ENCODE measurements around the gene TGFB1. TPM values are rescaled to one million over a fixed set of nuclear protein-coding genes. Genes with fewer than 3 reads are reported as not detected.

TGFB1 gene
- total and polyA plus RNA-seq, 7 donors = 2.8 to 10.8 (median 9.5) TPM

DNA sequence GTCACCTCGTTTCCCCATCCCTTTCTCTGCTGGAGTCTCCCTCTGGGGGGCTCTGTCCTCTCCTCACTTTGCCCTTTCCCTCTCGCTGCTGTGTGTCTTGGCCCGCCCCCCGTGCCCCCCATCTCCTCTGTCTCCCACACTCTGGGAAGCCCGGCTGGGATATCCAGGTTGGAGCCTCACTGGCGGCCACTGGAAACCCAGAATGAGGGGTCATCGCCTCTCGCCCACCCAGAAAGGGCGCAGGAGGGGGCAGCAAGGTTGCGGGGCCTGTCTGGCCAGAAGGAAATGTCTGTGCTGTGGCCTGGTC lies 28.1 kb downstream of the TGFB1 start:
- Histone ChIP-seq H3K4me1 (peaks cover 59% of the 10 kb centered on the region), H3K36me3 (ENCODE audit: insufficient read depth in 1 of 2, low read depth in 1 of 2) (peaks cover 0 to 18% of the 10 kb centered on the region in 2 donors), H3K9me3 (no peaks in the 10 kb centered on the region), H3K27ac (peak overlapping the region; percentile 72), H3K4me3 (peak overlapping the region; percentile 53), H3K27me3 (ENCODE audit: insufficient read depth in 3 of 3, low read length in 2 of 3) (no peaks in the 10 kb centered on the region)
- TF ChIP-seq, protein P1, sequence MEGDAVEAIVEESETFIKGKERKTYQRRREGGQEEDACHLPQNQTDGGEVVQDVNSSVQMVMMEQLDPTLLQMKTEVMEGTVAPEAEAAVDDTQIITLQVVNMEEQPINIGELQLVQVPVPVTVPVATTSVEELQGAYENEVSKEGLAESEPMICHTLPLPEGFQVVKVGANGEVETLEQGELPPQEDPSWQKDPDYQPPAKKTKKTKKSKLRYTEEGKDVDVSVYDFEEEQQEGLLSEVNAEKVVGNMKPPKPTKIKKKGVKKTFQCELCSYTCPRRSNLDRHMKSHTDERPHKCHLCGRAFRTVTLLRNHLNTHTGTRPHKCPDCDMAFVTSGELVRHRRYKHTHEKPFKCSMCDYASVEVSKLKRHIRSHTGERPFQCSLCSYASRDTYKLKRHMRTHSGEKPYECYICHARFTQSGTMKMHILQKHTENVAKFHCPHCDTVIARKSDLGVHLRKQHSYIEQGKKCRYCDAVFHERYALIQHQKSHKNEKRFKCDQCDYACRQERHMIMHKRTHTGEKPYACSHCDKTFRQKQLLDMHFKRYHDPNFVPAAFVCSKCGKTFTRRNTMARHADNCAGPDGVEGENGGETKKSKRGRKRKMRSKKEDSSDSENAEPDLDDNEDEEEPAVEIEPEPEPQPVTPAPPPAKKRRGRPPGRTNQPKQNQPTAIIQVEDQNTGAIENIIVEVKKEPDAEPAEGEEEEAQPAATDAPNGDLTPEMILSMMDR (IDR thresholded peaks at IDR 0.05) = no peak
- DNase-seq = no peak
- ATAC-seq = no peak
- WGBS, 3 donors = 3 to 4% (median 3%) methylated on average over 9 to 10 of the region's 10 CpGs
- intact Hi-C loops (cut with DNase I) = no loop called here

DNA sequence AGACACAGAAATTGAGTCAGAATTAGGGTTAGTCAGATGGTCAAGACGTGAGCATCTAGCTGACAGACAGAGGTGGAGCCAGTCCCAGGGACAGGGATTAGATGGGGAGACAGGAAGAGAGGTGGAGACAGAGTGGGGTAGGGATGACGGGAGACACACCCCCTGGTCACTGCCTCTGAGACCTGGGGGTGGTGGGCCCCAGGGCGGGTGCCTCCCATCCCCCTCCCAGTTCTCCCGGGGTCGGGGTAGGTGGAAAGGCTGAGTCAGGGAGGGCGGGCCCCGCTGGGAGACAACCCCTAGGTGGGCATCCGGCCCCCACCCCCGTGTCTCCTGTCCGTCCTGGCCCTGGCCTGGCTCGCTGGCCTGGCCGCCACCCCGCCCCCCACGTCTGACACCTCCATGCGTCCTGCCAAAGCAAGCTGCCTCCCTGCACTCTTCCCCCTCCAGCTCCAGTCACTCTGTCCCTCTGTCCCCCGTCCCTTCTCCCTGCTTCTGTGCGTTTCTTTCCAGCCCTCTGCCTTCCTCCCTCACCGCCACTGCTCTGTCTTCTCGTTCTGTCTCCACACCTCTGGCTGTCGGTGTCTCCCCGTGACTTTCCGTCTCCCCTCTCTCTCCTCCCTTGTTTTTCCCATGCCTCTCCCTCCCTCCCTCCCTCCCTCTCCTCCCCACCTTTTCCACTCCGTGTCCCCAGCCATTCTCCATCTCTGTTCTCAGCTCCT lies 28.6 kb downstream of the TGFB1 start:
- intact Hi-C loops (cut with DNase I) = loop anchor here in 1 of 2 donors (5.0 kb wide), 1 partner anchor 102 kb away; the partner anchor contains the start of gene B3GNT8
- Histone ChIP-seq H3K4me1 (peaks cover 59% of the 10 kb centered on the region), H3K27me3 (ENCODE audit: insufficient read depth in 3 of 3, low read length in 2 of 3) (no peaks in the 10 kb centered on the region), H3K9me3 (no peaks in the 10 kb centered on the region), H3K36me3 (ENCODE audit: insufficient read depth in 1 of 2, low read depth in 1 of 2) (peaks cover 0 to 23% of the 10 kb centered on the region in 2 donors), H3K27ac (peak overlapping the region; percentile 72), H3K4me3 (peak overlapping the region; percentile 53)
- WGBS, 3 donors = 1 to 3% (median 1%) methylated on average over 13 to 23 of the region's 23 CpGs
- ATAC-seq (peak; percentile 39 to 61 (median 51)), DNase-seq (peak; percentile 74 to 84)
- TF ChIP-seq, protein P1 (IDR thresholded peaks at IDR 0.05) = no peak

DNA sequence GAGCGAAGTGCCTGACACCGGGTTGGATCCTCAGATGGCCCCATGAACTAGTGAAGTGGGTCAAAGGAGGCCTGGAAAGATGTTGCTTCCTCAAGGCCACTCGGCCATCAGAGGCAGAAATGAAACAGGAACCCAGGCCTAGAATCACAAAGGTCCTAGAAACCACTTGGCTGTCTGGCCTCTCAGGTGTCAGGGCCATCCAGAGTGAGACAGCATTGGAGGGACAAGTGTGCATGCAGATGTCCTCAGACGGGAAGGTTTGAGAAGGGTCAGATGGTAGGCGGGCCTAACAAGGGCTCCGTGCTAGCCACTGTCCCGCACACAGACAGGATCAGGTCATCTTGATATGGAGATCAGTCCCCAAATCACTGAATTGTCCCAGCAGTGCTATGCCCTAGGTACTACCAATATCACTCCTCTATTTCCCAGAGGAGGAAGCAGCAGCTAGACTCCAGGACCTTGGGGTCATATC lies 29.5 kb downstream of the TGFB1 start:
- ATAC-seq = no peak
- Histone ChIP-seq H3K9me3 (no peaks in the 10 kb centered on the region), H3K36me3 (ENCODE audit: insufficient read depth in 1 of 2, low read depth in 1 of 2) (peaks cover 0 to 31% of the 10 kb centered on the region in 2 donors), H3K27ac (peak overlapping the region; percentile 72), H3K27me3 (ENCODE audit: insufficient read depth in 3 of 3, low read length in 2 of 3) (no peaks in the 10 kb centered on the region), H3K4me1 (peaks cover 59% of the 10 kb centered on the region), H3K4me3 (no peak overlapping the region)
- intact Hi-C loops (cut with DNase I) = loop anchor here in 1 of 2 donors (5.0 kb wide), 1 partner anchor 103 kb away; the partner anchor contains the start of gene B3GNT8
- peak in 1 of 2 donors; percentile 41 for DNase-seq
- 46 to 69% (median 48%) methylated on average over 7 of the region's 7 CpGs for WGBS, 3 donors
- TF ChIP-seq, protein P1 (IDR thresholded peaks at IDR 0.05) = no peak

DNA sequence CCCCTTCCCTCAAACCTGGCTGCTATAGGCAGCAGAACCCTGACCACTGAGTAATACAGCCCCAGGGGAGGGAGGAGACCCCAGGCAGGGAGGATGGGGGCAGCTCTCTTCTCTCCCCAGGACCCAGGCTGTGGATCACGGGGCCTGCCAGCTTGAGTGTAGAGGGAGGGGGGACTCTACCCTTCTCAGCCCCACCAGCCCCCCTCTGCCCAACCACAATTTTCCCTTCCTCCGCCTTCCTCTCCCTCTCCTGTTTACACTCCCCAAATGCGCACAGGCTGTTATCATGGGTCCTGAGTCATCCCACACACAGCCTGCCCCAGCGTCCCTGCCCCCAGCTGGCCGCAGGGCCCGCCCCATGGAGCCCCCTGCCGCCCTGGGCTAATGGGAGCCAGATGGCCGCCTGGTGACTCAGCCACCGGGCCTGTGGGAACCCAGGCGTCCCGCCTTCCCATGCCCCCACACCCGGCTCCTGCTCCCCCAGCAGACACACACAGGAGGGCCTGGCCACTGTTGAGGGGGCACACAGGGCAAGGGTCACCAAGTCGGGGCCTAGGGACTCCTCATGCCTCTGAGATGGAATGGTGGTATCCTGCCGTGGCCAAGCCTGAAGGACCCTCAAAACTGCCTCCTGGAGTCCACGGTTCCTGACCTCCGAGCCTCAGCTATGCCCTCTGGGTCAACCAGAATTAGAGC lies 30.1 kb downstream of the TGFB1 start:
- ATAC-seq = peak in 2 of 4 donors; percentile 13 to 18
- peaks cover 0 to 38% of the 10 kb centered on the region in 2 donors for H3K36me3 ChIP-seq (ENCODE audit: insufficient read depth in 1 of 2, low read depth in 1 of 2)

More for the DNA sequence above, 30.1 kb downstream of the TGFB1 start:
- intact Hi-C loops (cut with DNase I) = loop anchor here in 1 of 2 donors (5.0 kb wide), 1 partner anchor 104 kb away; the partner anchor contains the start of gene B3GNT8
- TF ChIP-seq, protein P1 (IDR thresholded peaks at IDR 0.05) = no peak
- no peaks in the 10 kb centered on the region for H3K27me3 ChIP-seq (ENCODE audit: insufficient read depth in 3 of 3, low read length in 2 of 3)
- H3K4me1 ChIP-seq = peaks cover 57% of the 10 kb centered on the region
- DNase-seq = peak; percentile 81 to 88
- no peaks in the 10 kb centered on the region for H3K9me3 ChIP-seq
- no peak overlapping the region for H3K4me3 ChIP-seq
- peak overlapping the region; percentile 72 for H3K27ac ChIP-seq
- whole genome bisulfite sequencing, 3 donors = 60 to 76% (median 64%) methylated on average over 15 to 16 of the region's 16 CpGs

All from psoas muscle (tissue), 8 donors.